Measurements from ENCODE around the gene AIPL1.

The AIPL1 gene

DNA sequence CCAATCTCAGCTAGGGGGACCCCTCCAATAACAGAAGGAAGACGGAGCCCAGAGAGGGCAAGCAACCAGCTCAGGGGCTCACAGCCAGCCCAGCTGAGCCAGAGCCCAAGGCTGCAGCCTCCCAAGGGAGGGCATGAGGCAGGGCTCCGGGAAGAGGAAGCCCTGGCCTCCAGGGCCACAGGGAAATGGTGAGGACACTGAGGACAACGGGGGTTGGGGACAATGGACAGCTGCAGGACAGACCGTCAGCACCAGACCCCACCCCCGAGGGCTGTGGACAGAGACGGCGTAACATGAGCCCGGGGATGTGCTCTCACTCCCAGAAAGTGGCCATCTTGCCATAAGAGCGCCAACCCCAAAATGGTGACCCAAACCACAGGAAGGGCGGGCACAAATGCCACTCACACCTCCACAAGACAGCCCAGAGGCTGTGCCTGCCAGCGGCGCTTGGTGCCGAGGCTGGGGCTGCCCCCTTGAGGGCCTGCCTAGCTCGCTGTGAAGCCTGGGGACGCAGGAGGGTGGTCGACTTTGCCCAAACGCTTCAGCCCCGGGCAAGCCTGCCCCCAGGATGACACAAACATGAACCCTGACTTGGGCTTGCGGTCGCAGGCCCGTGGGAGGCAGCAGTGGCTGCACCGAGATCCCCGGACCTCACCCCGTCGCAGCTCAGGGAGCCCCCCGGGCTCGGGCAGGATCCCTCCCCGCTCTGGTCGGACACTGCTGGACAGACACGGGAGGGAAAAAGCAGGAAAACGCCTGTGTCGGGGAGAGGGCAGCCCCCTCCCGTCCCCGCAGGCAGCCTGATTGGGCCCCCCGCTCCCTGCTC lies 19.8 kb upstream of the AIPL1 start:
- Histone ChIP-seq H3K4me3 (ENCODE audit: low read length) (no peak overlapping the region), H3K9me3 (ENCODE audit: control insufficient read depth, low read length) (no peaks in the 10 kb centered on the region)

DNA sequence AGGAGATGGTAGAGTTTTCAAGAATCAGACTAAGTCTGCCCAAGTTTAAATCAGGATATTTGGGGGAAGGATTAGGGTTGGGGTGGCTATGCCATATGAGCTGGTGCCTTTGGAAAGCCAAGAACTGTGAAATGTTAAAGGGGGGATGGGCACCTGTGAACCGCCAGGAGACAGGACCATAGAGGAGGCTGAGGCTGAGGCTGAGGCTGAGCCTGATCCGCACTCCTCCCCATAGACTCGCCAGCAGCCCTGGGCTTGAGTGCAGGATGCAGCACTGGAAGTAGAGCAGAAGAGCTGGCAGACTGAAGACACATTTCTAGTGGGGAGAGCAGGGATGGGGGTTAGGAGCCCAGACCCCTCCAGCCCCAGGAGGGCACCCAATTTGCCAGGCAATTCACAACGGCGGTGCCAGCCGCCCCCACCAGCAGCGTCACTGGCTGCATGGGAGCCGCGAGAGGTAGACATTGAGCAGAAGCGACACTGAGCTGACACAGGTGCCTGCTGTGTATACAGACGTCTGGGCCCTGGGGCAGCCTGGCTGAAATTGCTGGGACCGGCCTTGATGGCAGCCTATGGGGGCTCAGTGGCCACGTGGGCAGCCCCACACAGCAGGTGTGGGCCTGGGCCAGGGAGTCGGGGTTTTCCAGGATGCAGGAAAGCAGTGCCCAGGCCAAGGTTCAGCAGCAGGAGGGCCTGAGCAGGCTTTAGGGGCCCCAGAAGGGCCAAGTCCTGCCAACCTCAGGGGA lies 18.5 kb upstream of the AIPL1 start:
- Histone ChIP-seq H3K9ac (ENCODE audit: low read length) (no peak overlapping the region), H3K4me3 (ENCODE audit: low read length) (no peak overlapping the region), H3K27me3 (ENCODE audit: control insufficient read depth, insufficient read depth, low read length) (peaks cover 3% of the 10 kb centered on the region), H3K36me3 (ENCODE audit: control insufficient read depth, insufficient read depth, low read length) (no peaks in the 10 kb centered on the region), H3K4me1 (ENCODE audit: control insufficient read depth, insufficient read depth, low read length) (peaks cover 26% of the 10 kb centered on the region), H3K9me3 (ENCODE audit: control insufficient read depth, low read length) (no peaks in the 10 kb centered on the region)

More for the DNA sequence above, 19.8 kb upstream of the AIPL1 start:
- H3K4me1 ChIP-seq (ENCODE audit: control insufficient read depth, insufficient read depth, low read length), result peaks cover 29% of the 10 kb centered on the region
- H3K36me3 ChIP-seq (ENCODE audit: control insufficient read depth, insufficient read depth, low read length), result no peaks in the 10 kb centered on the region
- no peak overlapping the region for H3K9ac ChIP-seq (ENCODE audit: low read length)
- H3K27me3 ChIP-seq (ENCODE audit: control insufficient read depth, insufficient read depth, low read length), result peaks cover 3% of the 10 kb centered on the region

DNA sequence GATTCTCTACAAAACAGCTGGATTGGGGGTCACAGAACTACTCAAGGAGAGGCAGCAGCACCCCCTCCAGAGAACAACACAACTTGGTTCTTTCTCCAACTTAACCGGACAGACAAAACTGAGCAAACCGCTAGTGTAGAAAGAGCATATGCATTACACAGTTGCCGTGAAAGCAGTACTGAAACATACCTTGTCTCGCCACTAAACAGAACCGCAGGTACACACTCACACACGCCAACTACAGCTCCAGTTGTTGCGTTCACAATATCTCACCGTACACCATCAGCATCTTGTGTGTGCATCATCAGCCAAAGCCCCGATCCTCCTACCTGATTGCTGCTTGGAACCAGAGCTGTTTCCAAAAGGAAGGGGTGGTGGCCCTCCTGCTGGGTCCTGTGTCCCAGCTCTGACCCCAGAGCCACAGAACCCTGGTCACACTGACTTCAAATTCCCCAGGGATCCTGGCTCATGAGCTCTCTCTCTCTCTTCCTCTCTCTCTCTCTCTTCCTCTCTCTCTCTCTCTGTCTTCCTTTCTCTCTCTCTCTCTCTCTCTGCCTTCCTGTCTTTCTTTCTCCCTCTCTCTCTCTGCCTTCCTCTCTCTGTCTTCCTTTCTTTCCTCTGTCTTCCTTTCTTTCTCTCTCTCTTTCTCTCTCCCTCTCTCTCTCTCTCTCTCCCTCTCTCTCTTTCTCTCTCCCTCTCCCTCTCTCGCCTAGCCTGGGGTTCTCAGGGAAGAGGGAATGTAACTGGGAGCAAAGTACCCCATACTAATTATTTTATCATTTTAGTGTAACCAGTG lies 17.7 kb upstream of the AIPL1 start:
- Histone ChIP-seq H3K9me3 (ENCODE audit: control insufficient read depth, low read length) (no peaks in the 10 kb centered on the region), H3K27me3 (ENCODE audit: control insufficient read depth, insufficient read depth, low read length) (peaks cover 3% of the 10 kb centered on the region), H3K36me3 (ENCODE audit: control insufficient read depth, insufficient read depth, low read length) (no peaks in the 10 kb centered on the region), H3K4me1 (ENCODE audit: control insufficient read depth, insufficient read depth, low read length) (peaks cover 18% of the 10 kb centered on the region), H3K4me3 (ENCODE audit: low read length) (no peak overlapping the region), H3K9ac (ENCODE audit: low read length) (no peak overlapping the region)

DNA sequence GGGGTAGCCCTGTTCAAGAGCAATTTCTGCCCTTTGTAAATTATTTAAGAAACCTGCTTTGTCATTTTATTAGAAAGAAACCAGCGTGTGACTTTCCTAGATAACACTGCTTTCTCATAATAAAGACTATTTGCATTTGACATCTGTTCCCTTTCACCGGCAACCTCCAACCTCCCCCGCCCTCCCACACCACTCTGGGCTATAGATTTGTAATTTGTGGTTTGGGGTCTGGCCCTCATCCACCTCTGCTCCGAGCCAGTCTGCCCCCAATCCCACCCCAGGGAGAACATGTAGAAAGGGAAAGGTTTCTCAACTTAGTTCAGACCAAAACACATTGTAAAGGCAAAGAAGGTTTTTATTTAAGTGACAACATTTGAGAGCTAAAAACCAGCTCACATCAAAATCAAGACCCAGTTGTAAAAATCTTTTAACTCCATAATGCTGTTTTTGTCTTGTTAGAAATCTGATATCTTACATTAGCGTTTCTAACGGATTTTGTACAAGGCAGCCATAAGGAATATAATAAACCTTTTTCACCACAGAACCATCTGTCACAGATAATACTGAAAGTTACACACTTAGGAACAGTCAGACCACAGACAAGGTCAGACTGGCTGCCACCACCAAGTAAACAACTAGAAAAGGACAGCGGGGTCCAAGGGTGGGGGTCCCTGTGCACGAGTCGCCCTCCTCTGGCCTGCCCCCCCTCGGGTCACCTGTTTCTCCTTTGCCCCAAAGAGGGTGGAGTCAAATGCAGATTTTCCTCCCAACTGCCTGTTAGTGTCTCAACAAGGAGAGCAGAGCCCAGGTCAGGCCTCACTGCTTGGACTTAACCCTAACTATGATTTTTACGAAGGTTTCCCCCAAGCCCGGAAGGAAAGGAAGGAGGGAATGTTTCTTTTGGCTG lies 16.3 kb upstream of the AIPL1 start:
- peaks cover 5% of the 10 kb centered on the region for H3K4me1 ChIP-seq (ENCODE audit: control insufficient read depth, insufficient read depth, low read length)
- no peak overlapping the region for H3K9ac ChIP-seq (ENCODE audit: low read length)
- H3K4me3 ChIP-seq (ENCODE audit: low read length), result no peak overlapping the region

DNA sequence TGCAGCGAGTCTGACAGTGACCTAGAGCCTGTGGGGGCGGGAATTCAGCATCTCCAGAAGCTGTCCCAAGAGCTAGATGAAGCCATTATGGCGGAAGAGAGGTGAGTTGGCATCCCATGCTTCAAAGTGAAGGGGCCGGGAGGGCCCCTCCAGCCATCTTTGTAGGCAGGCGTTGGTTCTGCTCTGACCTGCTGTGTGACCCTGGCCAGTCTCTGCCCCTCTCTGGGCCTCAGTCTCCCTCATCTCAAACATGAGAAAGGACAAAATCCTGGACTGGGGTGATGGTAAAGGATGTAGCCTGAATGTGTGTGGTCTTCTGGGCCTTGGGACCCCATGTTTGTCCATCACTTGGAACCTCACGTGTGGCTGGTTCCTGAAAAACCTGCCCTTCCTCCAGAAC lies 14.4 kb upstream of the AIPL1 start:
- Histone ChIP-seq H3K9ac (ENCODE audit: low read length) (no peak overlapping the region), H3K4me3 (ENCODE audit: low read length) (no peak overlapping the region), H3K36me3 (ENCODE audit: control insufficient read depth, insufficient read depth, low read length) (no peaks in the 10 kb centered on the region), H3K27me3 (ENCODE audit: control insufficient read depth, insufficient read depth, low read length) (no peaks in the 10 kb centered on the region), H3K9me3 (ENCODE audit: control insufficient read depth, low read length) (no peaks in the 10 kb centered on the region), H3K4me1 (ENCODE audit: control insufficient read depth, insufficient read depth, low read length) (no peaks in the 10 kb centered on the region)

More for the DNA sequence above, 16.3 kb upstream of the AIPL1 start:
- Histone ChIP-seq H3K27me3 (ENCODE audit: control insufficient read depth, insufficient read depth, low read length) (peaks cover 3% of the 10 kb centered on the region), H3K36me3 (ENCODE audit: control insufficient read depth, insufficient read depth, low read length) (no peaks in the 10 kb centered on the region), H3K9me3 (ENCODE audit: control insufficient read depth, low read length) (no peaks in the 10 kb centered on the region)

DNA sequence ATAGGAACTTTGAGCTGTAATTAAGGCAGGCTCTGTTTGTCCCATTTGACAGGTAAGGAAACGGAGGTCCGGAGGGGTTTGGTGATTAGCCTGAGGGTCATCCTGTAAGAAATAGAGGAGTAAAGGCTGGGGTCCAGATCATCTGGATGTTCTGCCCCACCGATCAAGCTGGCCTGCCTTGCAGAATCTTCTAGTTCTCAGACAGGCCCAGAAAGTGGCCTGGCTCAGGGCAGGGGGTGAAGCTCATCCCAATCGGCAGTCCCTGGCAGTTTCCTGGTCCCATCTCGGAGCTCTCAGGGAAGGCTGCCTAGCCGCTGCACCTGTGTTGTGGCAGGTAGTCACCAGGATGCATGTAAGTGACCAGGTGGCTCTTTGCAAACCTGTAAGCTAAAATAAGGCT lies 13.6 kb upstream of the AIPL1 start:
- no peaks in the 10 kb centered on the region for H3K27me3 ChIP-seq (ENCODE audit: control insufficient read depth, insufficient read depth, low read length)
- no peaks in the 10 kb centered on the region for H3K36me3 ChIP-seq (ENCODE audit: control insufficient read depth, insufficient read depth, low read length)
- H3K4me1 ChIP-seq (ENCODE audit: control insufficient read depth, insufficient read depth, low read length), result peaks cover 6% of the 10 kb centered on the region
- H3K4me3 ChIP-seq (ENCODE audit: low read length), result no peak overlapping the region
- H3K9me3 ChIP-seq (ENCODE audit: control insufficient read depth, low read length), result no peaks in the 10 kb centered on the region
- H3K9ac ChIP-seq (ENCODE audit: low read length), result no peak overlapping the region

DNA sequence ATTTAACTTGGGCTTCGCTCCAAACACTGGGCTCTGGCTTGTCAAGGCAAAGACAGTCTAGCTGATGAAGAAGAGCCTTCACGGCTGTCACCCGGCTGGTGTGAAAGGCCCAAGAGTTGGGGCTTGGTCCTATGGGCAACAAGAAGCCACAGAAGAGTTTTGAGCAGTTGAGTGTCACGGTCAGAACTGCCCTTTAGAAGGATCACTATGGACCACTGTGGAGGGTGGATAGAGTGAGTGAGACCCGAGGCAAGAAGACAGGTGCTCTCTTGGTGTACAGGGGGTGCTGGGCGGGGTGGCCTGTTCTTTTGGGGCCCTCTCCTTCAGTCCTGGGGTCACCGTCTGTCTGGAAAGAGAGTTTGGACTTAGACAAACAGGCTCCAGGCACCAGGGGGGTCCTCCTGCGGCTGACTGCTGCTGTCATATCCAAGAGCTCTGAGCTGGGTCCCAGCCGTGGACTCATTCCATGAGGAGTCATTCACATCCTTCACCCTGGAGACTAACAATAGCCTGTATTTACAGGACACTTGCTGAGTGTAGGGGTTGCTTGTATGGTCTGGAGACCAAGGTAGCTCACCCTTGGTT lies 11.7 kb upstream of the AIPL1 start:
- peaks cover 8% of the 10 kb centered on the region for H3K4me1 ChIP-seq (ENCODE audit: control insufficient read depth, insufficient read depth, low read length)

DNA sequence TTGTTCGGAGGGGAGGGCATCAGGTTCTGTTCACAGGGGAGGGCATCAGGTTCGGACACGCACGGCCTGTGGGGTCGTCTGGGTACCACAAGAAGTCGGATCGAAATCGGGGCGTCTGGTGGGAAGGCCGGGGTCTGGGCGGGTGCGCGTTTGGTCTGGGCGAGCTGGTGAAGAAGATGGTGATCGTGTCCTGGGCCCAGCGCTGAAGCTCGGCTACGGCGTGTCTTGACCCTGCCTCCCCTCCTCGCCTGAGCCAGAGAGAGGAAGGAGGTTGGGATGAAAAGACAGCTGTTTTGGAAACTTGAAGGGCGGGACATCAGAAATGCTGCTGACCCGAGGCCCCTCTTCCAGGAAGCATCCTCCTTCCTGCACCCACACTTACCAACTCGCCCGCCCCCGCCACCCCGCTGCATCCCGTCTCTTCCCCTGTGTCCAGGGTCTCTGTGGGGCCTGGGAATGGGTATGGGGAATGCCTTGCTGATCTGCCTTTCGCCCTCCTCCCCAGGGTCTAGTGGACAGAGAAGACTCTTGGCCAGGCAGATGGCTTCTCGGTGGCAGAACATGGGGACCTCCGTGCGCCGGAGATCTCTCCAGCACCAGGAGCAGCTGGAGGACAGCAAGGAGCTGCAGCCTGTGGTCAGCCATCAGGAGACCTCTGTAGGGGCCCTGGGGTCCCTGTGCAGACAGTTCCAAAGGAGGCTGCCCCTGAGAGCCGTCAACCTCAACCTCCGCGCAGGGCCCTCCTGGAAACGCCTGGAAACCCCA lies 9.8 kb upstream of the AIPL1 start:
- Histone ChIP-seq H3K9me3 (ENCODE audit: control insufficient read depth, low read length) (no peaks in the 10 kb centered on the region), H3K36me3 (ENCODE audit: control insufficient read depth, insufficient read depth, low read length) (no peaks in the 10 kb centered on the region), H3K9ac (ENCODE audit: low read length) (no peak overlapping the region), H3K4me1 (ENCODE audit: control insufficient read depth, insufficient read depth, low read length) (peaks cover 8% of the 10 kb centered on the region), H3K4me3 (ENCODE audit: low read length) (peak overlapping the region; percentile 50), H3K27me3 (ENCODE audit: control insufficient read depth, insufficient read depth, low read length) (no peaks in the 10 kb centered on the region)

More for the DNA sequence above, 11.7 kb upstream of the AIPL1 start:
- Histone ChIP-seq H3K4me3 (ENCODE audit: low read length) (no peak overlapping the region), H3K9ac (ENCODE audit: low read length) (no peak overlapping the region), H3K9me3 (ENCODE audit: control insufficient read depth, low read length) (no peaks in the 10 kb centered on the region), H3K27me3 (ENCODE audit: control insufficient read depth, insufficient read depth, low read length) (no peaks in the 10 kb centered on the region), H3K36me3 (ENCODE audit: control insufficient read depth, insufficient read depth, low read length) (no peaks in the 10 kb centered on the region)

DNA sequence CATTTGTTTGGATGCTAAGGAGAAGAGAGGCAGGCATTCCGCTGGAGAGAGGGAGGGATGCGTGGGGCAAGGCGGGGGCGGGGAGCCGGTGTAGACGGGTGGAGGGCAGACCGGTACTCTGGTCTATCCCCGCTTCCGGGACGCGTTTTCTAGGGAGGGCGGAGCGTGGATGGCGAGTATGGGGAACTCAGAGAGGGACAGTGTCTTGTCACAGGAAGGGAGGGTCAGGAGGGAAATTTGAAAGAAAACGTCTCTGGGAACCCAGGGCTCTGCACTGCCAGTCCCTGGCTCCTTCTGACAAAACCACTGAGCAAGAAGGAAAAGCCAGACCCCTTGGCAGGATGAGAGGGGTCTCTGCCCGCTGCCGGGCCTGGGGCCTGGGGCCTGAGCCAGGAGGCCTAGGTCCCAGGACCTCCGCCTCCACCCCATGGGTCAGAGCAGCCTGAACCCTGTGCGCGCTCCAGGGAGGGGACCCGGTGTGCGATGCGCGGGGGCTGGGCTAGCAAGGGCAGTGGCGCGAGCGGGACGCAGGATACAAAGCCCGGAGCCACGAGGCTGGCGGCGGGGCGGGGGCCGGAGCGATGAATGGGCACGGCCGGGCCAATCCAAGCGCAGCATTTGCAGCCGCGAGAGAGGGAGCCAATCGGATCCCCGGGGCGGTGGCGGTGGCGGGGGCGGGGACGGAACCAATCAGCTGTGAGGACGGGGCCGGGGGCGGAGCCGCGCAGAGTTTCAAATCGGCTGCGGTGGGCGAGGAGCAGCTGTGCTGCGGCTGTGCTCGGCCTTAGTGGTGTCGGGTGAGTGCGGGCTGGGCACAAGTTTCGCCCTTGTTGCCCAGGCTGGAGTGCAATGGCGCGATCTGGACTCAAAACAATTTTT lies 9.0 kb upstream of the AIPL1 start, which contains the start of gene PIMREG:
Gene PIMREG, plus strand, starts transcription at position 764 of the 879 bp plus-strand sequence. CDS start 656 bp downstream, outside the sequence.
- Histone ChIP-seq H3K27me3 (ENCODE audit: control insufficient read depth, insufficient read depth, low read length) (no peaks in the 10 kb centered on the region), H3K4me1 (ENCODE audit: control insufficient read depth, insufficient read depth, low read length) (peaks cover 8% of the 10 kb centered on the region), H3K36me3 (ENCODE audit: control insufficient read depth, insufficient read depth, low read length) (no peaks in the 10 kb centered on the region), H3K4me3 (ENCODE audit: low read length) (peak within 1 kb of the TSS; percentile 60), H3K9me3 (ENCODE audit: control insufficient read depth, low read length) (no peaks in the 10 kb centered on the region), H3K9ac (ENCODE audit: low read length) (peak within 1 kb of the TSS; percentile 66)

DNA sequence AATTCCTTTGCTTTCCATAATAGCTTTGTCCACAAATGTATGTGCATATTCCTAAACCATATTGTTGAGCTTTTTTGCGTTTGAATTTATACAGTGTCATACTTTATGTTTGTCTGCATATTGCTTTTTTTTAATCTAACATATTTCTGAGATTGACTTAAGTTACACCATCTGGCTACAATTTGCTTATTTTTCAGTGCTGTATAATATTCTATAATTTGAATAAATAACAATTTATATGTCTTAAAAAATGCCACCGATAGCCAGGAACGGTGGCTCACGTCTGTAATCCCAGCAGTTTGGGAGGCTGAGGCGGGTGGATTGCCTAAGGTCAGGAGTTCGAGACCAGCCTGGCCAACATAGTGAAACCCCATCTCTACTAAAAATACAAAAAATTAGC lies 7.9 kb upstream of the AIPL1 start:
- Histone ChIP-seq H3K36me3 (ENCODE audit: control insufficient read depth, insufficient read depth, low read length) (no peaks in the 10 kb centered on the region), H3K27me3 (ENCODE audit: control insufficient read depth, insufficient read depth, low read length) (no peaks in the 10 kb centered on the region), H3K9ac (ENCODE audit: low read length) (no peak overlapping the region), H3K4me1 (ENCODE audit: control insufficient read depth, insufficient read depth, low read length) (peaks cover 8% of the 10 kb centered on the region), H3K4me3 (ENCODE audit: low read length) (no peak overlapping the region), H3K9me3 (ENCODE audit: control insufficient read depth, low read length) (no peaks in the 10 kb centered on the region)
